Measurements from ENCODE around the gene ROR2. TPM values are rescaled to one million over a fixed set of nuclear protein-coding genes. Genes with fewer than 3 reads are reported as not detected.

The ROR2 gene
- total and polyA plus RNA-seq, 4 donors, result 2.7 to 32.3 (median 9.2) TPM

DNA sequence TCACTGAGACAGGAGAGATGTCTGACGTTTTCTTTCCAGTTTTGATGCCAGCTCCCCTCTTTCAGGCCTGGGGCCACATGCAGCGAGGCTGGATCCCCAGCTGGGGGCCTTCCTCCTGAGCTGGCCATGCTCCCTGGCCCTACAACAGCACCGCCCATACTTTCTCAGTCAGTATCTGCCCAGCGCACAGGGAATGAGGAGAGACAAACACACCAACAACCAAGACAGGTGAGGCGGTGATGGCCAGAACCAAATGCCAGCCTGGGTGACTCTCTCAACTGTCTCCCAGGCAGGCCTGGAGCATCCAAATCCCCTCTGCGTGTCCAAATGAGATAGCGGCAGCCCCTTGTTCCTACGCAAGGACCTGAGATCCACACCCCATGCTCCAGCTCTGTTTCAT, 109.6 kb downstream of the ROR2 start:
- TF ChIP-seq, protein P1, sequence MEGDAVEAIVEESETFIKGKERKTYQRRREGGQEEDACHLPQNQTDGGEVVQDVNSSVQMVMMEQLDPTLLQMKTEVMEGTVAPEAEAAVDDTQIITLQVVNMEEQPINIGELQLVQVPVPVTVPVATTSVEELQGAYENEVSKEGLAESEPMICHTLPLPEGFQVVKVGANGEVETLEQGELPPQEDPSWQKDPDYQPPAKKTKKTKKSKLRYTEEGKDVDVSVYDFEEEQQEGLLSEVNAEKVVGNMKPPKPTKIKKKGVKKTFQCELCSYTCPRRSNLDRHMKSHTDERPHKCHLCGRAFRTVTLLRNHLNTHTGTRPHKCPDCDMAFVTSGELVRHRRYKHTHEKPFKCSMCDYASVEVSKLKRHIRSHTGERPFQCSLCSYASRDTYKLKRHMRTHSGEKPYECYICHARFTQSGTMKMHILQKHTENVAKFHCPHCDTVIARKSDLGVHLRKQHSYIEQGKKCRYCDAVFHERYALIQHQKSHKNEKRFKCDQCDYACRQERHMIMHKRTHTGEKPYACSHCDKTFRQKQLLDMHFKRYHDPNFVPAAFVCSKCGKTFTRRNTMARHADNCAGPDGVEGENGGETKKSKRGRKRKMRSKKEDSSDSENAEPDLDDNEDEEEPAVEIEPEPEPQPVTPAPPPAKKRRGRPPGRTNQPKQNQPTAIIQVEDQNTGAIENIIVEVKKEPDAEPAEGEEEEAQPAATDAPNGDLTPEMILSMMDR (IDR thresholded peaks at IDR 0.05; ENCODE audit: control extremely low read depth, extremely low read depth), result no peak
- H3K4me1 ChIP-seq (ENCODE audit: control insufficient read depth in 5 of 5, insufficient read depth in 5 of 5, low read length in 5 of 5), result peaks cover 0 to 61% (median 32%) of the 10 kb centered on the region in 5 donors
- WGBS, 2 donors, result 90 to 92% methylated on average over 8 of the region's 8 CpGs
- H3K27ac ChIP-seq (ENCODE audit: low read depth in 1 of 2, low read length in 1 of 2), result no peak overlapping the region
- no peaks in the 10 kb centered on the region for H3K9me3 ChIP-seq (ENCODE audit: control insufficient read depth in 4 of 4, insufficient read depth in 3 of 4, low read length in 3 of 4)
- DNase-seq (no peak), ATAC-seq (ENCODE audit: insufficient read depth, low FRiP score) (no peak)
- no peak overlapping the region for H3K9ac ChIP-seq (ENCODE audit: insufficient read depth in 1 of 2, low read length in 2 of 2)
- no peaks in the 10 kb centered on the region for H3K36me3 ChIP-seq (ENCODE audit: control insufficient read depth in 4 of 4, insufficient read depth in 4 of 4, low read length in 4 of 4)
- H3K4me3 ChIP-seq, result no peak overlapping the region
- H3K27me3 ChIP-seq (ENCODE audit: control insufficient read depth in 3 of 3, insufficient read depth in 3 of 3, low read length in 2 of 3), result no peaks in the 10 kb centered on the region

DNA sequence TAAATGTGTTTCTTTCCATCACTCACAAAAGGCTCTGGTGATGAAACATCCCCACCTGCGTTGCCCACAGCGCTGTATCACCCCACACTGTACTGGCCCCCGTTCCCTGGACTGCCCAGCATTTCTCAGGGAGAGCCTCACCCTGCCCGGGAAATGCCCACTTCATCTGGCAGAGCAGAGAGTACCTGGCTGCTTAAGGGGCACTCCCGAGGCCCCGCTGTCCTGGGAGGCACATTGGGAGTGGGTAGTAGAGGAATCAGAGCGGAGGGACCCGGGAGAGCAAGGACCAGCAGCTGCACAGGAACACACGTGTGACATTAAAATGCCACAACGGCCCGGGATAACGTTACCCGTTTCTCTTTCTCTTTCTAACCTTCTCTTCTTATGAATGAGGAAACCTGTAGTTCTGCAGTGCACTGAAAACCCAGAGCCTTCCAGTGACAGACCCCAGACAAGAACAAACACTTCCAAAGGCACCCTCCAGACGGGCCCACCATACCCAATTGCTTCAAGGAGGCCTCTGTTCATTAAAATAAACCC, 110.0 kb downstream of the ROR2 start:
- 60 to 70% methylated on average over 14 of the region's 14 CpGs for WGBS, 2 donors
- H3K27ac ChIP-seq (ENCODE audit: low read depth in 1 of 2, low read length in 1 of 2), result no peak overlapping the region
- no peak for ATAC-seq (ENCODE audit: insufficient read depth, low FRiP score)

GRCh38 chr9:91837981-91838731, 111.9 kb downstream of the ROR2 start:
- Histone ChIP-seq H3K36me3 (ENCODE audit: control insufficient read depth in 4 of 4, insufficient read depth in 4 of 4, low read length in 4 of 4) (no peaks in the 10 kb centered on the region), H3K4me3 (no peak overlapping the region), H3K9ac (ENCODE audit: insufficient read depth in 1 of 2, low read length in 2 of 2) (peak overlapping the region in 1 of 2 donors; percentile 74), H3K27me3 (ENCODE audit: control insufficient read depth in 3 of 3, insufficient read depth in 3 of 3, low read length in 2 of 3) (no peaks in the 10 kb centered on the region), H3K27ac (ENCODE audit: low read depth in 1 of 2, low read length in 1 of 2) (peak overlapping the region in 1 of 2 donors; percentile 17), H3K4me1 (ENCODE audit: control insufficient read depth in 5 of 5, insufficient read depth in 5 of 5, low read length in 5 of 5) (peaks cover 0 to 63% (median 29%) of the 10 kb centered on the region in 5 donors), H3K9me3 (ENCODE audit: control insufficient read depth in 4 of 4, insufficient read depth in 3 of 4, low read length in 3 of 4) (no peaks in the 10 kb centered on the region)
- DNase-seq (peak; percentile 80 to 87 (median 85)), ATAC-seq (ENCODE audit: insufficient read depth, low FRiP score) (peak; percentile 74)
- TF ChIP-seq, protein P1 (IDR thresholded peaks at IDR 0.05; ENCODE audit: control extremely low read depth, extremely low read depth), result no peak
- 58 to 74% methylated on average over 21 of the region's 21 CpGs for WGBS, 2 donors

More for the DNA sequence above, 110.0 kb downstream of the ROR2 start:
- H3K9me3 ChIP-seq (ENCODE audit: control insufficient read depth in 4 of 4, insufficient read depth in 3 of 4, low read length in 3 of 4), result no peaks in the 10 kb centered on the region
- H3K27me3 ChIP-seq (ENCODE audit: control insufficient read depth in 3 of 3, insufficient read depth in 3 of 3, low read length in 2 of 3), result no peaks in the 10 kb centered on the region
- H3K9ac ChIP-seq (ENCODE audit: insufficient read depth in 1 of 2, low read length in 2 of 2), result no peak overlapping the region
- TF ChIP-seq, protein P1 (IDR thresholded peaks at IDR 0.05; ENCODE audit: control extremely low read depth, extremely low read depth), result no peak
- no peak for DNase-seq
- H3K36me3 ChIP-seq (ENCODE audit: control insufficient read depth in 4 of 4, insufficient read depth in 4 of 4, low read length in 4 of 4), result no peaks in the 10 kb centered on the region
- peaks cover 0 to 63% (median 32%) of the 10 kb centered on the region in 5 donors for H3K4me1 ChIP-seq (ENCODE audit: control insufficient read depth in 5 of 5, insufficient read depth in 5 of 5, low read length in 5 of 5)
- no peak overlapping the region for H3K4me3 ChIP-seq

Measured in lung (tissue), 12 donors.